GM06990 (cell line): ENCODE measurements around the gene KIAA1755.

Source experiments
- DNase-seq: peaks from one replicate; pipeline ENCODE4 v3.0.0-alpha.2; 2011; ENCODE audit not compliant: insufficient read length; ENCODE audit errors: extremely low read depth
- H3K27me3 ChIP-seq: replicated peaks from 2 replicates; pipeline ENCODE4 v1.6.0; 2011; ENCODE audit warnings: low read length; ENCODE audit not compliant: control insufficient read depth, insufficient read depth
- H3K36me3 ChIP-seq: 2 replicates; pipeline ENCODE4 v1.5.1; 2011; ENCODE audit warnings: low read length; ENCODE audit not compliant: control insufficient read depth, insufficient read depth
- H3K4me3 ChIP-seq: replicated peaks from 2 replicates; pipeline ENCODE4 v1.5.1; 2011; ENCODE audit warnings: low read depth, mild to moderate bottlenecking, control low read depth, low read length
- TF ChIP-seq, protein P1 (sequence below): IDR thresholded peaks from 2 replicates; pipeline ENCODE4 v1.5.1; 2011; ENCODE audit warnings: low read length, control low read depth, mild to moderate bottlenecking, inconsistent platforms; ENCODE audit not compliant: insufficient read depth, poor library complexity, severe bottlenecking

Gene KIAA1755

GRCh38 chr20:38168791-38169589, 91.5 kb downstream of the KIAA1755 start:
- H3K36me3 ChIP-seq, result no peaks in the 10 kb centered on the region
- H3K4me3 ChIP-seq, result no peak overlapping the region
- no peak for DNase-seq
- no peaks in the 10 kb centered on the region for H3K27me3 ChIP-seq
- TF ChIP-seq, protein P1, sequence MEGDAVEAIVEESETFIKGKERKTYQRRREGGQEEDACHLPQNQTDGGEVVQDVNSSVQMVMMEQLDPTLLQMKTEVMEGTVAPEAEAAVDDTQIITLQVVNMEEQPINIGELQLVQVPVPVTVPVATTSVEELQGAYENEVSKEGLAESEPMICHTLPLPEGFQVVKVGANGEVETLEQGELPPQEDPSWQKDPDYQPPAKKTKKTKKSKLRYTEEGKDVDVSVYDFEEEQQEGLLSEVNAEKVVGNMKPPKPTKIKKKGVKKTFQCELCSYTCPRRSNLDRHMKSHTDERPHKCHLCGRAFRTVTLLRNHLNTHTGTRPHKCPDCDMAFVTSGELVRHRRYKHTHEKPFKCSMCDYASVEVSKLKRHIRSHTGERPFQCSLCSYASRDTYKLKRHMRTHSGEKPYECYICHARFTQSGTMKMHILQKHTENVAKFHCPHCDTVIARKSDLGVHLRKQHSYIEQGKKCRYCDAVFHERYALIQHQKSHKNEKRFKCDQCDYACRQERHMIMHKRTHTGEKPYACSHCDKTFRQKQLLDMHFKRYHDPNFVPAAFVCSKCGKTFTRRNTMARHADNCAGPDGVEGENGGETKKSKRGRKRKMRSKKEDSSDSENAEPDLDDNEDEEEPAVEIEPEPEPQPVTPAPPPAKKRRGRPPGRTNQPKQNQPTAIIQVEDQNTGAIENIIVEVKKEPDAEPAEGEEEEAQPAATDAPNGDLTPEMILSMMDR, result no peak

DNA sequence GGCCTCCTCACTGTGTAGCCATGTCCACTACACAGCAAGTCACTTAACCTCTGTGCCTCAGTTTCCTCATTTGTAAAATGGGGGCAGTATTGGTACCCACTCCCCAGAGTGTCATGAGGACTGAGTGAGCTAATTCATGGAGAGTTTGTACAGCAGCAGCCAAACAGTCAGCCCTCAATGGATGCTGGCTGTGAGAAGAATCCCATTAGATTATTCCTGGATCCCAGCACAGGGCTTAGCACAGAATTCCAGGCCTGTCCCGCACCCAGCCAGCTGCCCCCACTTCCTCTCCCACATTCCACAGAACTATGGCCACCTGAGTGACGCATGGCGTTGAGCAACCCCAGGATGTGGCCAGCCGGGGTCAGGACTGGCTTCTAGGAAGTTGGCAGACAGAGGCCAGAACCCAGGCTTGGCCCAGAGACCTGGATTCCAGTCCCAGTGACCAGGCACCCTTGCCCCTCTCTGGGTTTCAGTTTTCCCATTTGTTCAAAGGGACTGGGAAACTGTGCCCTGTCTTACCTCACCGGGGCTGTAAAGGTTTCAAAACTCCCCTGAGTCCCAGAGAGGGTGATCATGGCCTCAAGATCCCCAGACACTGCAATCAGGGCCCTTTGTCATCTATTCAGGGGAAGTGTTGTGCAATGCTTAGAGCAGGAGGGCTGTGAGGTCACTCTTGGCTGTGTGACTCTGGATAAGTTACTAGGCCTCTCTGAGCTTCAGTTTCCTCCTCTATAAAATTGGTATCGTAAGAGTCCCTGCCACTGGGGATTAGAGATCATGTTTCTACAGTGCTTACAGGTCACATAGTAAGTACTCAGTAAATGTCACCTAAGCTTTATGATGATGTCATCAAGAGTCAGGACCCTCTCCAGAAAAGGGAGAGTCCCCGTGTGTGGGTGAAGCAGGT, 92.4 kb downstream of the KIAA1755 start:
- TF ChIP-seq, protein P1, result no peak
- no peak for DNase-seq
- H3K4me3 ChIP-seq, result no peak overlapping the region
- H3K36me3 ChIP-seq, result no peaks in the 10 kb centered on the region
- H3K27me3 ChIP-seq, result no peaks in the 10 kb centered on the region

GRCh38 chr20:38167328-38167850, 93.1 kb downstream of the KIAA1755 start:
- Histone ChIP-seq H3K36me3 (no peaks in the 10 kb centered on the region), H3K4me3 (no peak overlapping the region), H3K27me3 (no peaks in the 10 kb centered on the region)
- no peak for DNase-seq
- TF ChIP-seq, protein P1, result no peak

DNA sequence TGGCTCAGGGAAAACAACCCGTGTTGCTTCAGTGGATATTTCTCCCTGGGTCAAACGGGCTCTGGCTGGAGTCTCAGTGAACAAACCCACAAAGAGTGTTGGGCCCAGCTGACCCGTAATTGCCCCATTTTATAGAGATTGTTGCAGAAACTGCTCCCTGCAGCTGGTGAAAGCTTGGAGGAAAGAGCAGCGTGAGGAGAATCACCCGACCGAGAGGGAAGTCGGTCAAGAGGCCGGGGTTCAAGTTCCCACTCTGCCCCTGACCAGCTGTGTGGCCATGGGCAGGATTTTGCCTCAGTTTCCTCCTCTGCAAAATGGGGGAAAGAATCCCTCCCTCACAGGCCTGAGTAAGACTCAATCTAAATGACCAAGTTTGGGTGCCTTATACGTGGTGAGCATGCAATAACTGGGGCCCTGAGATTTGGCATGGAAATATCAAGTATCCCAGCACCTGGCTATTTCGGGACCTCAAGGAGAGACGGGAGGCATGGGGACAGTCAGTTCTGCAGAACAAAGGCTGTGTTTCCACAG, 93.8 kb downstream of the KIAA1755 start:
- TF ChIP-seq, protein P1, result no peak
- no peaks in the 10 kb centered on the region for H3K36me3 ChIP-seq
- no peak overlapping the region for H3K4me3 ChIP-seq
- DNase-seq, result no peak
- no peaks in the 10 kb centered on the region for H3K27me3 ChIP-seq

- no peak for DNase-seq
- TF ChIP-seq, protein P1, result no peak
- Histone ChIP-seq H3K4me3 (no peak overlapping the region), H3K27me3 (no peaks in the 10 kb centered on the region), H3K36me3 (no peaks in the 10 kb centered on the region)
Measured at GRCh38 chr20:38165966-38166702, 94.4 kb downstream of the KIAA1755 start.
